HG02678 (cell line): Measurements from ENCODE around the gene JUN.

Experiments used
- ATAC-seq: cut with Tn5 transposase; IDR thresholded peaks from one replicate; pipeline ENCODE4 v1.9.1; 2021; ENCODE audit warnings: mild to moderate bottlenecking, moderate library complexity; ENCODE audit not compliant: unreplicated experiment

Gene JUN

GRCh38 chr1:58784758-58785441 is 1.1 kb upstream of the JUN start:
- no peak for ATAC-seq

- peak; percentile 12 for ATAC-seq
Observed at GRCh38 chr1:58783090-58783992, 506 bp downstream of the JUN start.

- ATAC-seq: no peak
Observed at GRCh38 chr1:58782178-58783089, 1.4 kb downstream of the JUN start.

GRCh38 chr1:58781541-58782177 is 2.2 kb downstream of the JUN start:
- no peak for ATAC-seq

GRCh38 chr1:58780836-58781452 is 2.9 kb downstream of the JUN start:
- no peak for ATAC-seq

GRCh38 chr1:58780411-58780810 is 3.4 kb downstream of the JUN start:
- no peak for ATAC-seq

- ATAC-seq: no peak
Observed at GRCh38 chr1:58779801-58780382, 4.0 kb downstream of the JUN start.

- ATAC-seq: no peak
Observed at GRCh38 chr1:58779059-58779754, 4.6 kb downstream of the JUN start.

- no peak for ATAC-seq
Observed at GRCh38 chr1:58778385-58779000, 5.4 kb downstream of the JUN start.

- ATAC-seq: no peak
Observed at GRCh38 chr1:58774027-58774426, 9.8 kb downstream of the JUN start.

- ATAC-seq: peak; percentile 94
Observed at GRCh38 chr1:58773406-58773840, 10.4 kb downstream of the JUN start.

- no peak for ATAC-seq
Observed at GRCh38 chr1:58769809-58770320, 14.0 kb downstream of the JUN start.

- no peak for ATAC-seq
Observed at GRCh38 chr1:58768971-58769808, 14.7 kb downstream of the JUN start.

DNA sequence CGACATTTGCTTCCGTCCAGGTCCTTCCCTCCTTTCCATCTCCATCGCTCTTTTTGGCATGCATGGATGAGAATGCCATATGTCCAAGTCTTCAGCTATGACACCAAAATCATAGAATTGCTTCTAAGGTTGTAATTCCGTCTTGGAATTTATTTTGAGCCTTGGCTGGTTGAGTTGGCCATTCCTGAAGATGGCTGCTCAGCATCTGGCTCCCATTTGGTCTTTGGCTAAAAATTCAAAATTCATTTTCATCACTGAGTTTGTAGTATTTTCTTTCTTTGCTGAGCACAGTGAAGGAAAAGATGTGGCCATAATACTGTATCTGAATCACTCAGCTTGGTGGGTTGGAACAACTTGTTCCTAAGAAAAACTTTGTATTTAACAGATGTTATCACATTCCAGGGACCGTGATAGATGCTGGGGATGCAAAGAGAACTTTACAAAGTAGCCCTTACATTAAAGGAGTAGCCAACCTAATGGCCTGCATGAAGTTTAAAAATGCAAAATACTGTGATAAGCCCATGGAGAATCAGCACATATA is 15.6 kb downstream of the JUN start:
- ATAC-seq: no peak

GRCh38 chr1:58767143-58767542 is 16.7 kb downstream of the JUN start:
- ATAC-seq: no peak

DNA sequence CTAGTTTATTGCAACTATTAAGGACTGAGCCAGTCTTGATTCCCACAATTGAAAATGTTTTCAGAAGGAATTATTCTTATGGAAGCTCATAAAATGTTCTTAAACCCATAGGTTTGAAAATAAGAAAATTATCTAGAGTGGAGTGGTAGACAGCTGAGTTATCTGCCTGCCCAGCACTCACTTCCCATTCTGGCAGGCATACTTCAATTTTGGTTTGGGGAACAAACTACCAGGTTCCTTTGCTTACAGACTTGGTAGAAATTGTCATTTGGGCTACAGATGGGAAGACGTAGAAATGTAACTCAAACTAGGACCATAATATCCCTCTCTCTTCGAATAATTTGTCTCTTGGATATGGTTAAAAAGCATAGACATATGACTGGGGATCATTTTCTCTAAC is 18.4 kb downstream of the JUN start:
- ATAC-seq: no peak

- ATAC-seq: no peak
Observed at GRCh38 chr1:58765006-58765405, 18.8 kb downstream of the JUN start.
